ENCODE measurements around the gene IL6ST.
"Not testable (repeated sequence)": the region's sequence is repeated elsewhere in the genome, so short reads cannot be mapped to it uniquely, and the experiment has no call there.

Gene IL6ST

GRCh38 chr5:55960779-55961178 is 34.0 kb downstream of the IL6ST start:
- no peak for DNase-seq

DNA sequence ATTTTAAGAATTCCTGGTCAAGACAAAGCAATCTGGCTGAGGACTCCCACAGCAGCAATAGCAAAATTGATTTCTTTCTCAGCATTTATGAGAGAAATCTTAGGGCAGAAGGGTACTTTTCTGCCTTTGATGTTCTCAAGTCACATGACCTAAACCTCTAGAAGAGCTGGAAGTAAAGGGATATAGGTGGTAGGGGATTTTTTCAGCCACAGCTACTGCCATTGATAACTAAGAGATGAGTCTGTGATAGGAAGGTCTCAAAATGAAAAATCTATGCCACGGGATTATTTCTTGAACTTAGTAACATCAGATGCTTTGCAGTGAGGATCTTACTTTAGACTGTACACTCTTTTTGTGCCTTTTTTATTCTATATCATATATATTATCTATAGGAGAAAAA is 35.6 kb downstream of the IL6ST start:
- no peak for DNase-seq

- DNase-seq, result not testable (repeated sequence)
Observed at GRCh38 chr5:55941154-55941553, 53.6 kb downstream of the IL6ST start.

DNA sequence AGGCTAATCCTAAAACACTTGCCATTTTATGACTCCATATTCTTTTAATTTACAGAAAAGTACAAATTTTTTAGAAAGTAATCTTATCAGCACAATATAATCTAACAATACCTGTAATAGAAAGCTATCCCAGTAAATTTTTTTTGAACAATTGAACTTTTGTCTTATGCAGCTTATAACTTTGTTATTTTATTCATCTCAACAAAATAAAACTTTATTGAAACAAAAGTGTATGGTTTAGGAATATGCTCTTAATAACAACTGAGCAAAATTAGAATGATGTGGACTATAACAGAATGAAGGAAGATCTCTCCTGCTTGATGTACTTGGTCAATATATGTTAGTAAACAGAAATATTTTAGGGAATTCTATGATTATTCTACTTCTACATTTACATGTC is 57.2 kb downstream of the IL6ST start:
- DNase-seq, result not testable (repeated sequence)

DNA sequence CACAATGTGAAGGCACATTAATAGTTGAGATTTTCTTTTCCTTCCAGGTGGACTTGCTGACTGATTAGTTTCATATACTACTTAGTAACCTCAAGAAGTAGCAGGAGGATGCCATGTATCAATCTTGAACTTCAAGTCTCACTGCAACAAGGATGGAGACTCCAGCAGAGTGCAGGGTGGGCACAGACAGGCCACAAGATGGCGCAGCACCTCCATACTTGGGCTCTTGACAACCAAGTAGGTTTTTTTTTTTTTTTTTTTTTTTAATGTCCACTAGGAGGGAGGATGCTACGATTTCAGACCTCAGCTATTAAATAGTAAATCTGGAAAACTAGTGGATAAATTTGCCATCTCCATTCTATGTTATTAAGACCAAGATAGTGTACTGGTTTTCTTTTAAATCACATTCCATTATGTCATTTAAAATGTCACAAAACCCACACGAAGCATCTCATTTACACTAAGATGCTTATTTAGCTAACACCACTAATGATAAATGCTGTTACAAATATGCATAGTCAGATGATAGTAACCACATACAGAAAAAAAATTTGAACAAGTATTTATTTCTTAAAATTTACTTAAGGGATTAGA is 58.6 kb downstream of the IL6ST start:
- DNase-seq, result peak; percentile 84

GRCh38 chr5:55935371-55935770 is 59.4 kb downstream of the IL6ST start:
- no peak for DNase-seq

DNA sequence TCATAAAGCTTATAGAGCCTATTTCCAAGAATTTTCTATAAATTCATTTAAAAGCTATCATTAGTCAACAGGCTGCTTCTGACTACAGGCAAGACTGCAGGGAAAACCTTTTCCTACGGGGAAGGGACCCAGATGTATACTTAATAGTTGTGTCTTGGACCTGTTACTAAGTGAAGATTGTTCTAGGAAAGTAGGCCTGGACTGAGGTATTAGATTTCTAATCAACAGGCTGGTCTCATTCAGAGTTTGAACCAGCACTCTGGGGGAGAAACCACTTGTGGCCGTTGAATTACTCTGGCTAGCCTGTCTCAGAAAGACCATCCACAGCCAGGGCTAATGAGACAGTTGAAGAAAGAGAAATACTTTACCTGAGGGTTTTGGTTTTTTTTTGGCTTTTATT is 60.0 kb downstream of the IL6ST start:
- DNase-seq, result no peak

- no peak for DNase-seq
Observed at GRCh38 chr5:55934115-55934613, 60.6 kb downstream of the IL6ST start.

DNA sequence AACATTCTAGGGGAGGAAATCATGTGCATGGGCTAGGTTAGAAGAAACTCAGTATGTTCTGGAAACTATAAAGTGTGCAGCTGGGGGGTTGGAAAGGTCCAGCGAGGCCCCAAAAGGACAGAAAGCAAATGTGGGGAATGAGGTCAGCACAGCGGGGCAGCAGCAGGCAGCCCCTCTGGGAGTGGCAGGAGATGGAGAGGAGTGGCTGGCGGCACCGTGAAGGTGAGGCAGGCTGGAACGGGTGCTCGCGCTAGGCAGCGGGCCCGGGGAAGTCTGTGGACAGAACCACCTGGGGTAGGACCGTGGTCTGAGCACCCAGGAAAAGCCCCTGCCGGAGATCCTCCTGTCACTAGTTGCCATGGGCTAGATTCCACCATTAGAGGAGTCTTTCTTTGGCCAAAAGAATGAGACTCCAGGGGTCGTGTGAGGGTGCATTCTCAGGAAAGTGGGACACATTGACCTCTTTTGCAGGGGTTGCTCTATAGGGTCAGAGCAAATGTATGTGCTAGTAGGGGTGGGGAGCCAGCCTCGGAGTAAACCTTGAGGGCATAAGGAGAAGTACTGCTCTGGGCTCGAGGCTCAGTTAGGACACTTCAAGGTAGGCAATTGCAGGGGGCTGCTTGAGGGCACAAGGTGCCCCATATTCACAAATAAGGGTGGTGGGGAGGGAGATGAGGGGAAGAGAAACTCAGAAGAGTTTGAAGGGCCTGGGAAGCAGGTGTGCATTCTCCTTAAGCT is 61.2 kb downstream of the IL6ST start:
- DNase-seq, result no peak

- no peak for DNase-seq
Observed at GRCh38 chr5:55932700-55933099, 62.1 kb downstream of the IL6ST start.

- no peak for DNase-seq
Observed at GRCh38 chr5:55929020-55929799, 65.6 kb downstream of the IL6ST start.

DNA sequence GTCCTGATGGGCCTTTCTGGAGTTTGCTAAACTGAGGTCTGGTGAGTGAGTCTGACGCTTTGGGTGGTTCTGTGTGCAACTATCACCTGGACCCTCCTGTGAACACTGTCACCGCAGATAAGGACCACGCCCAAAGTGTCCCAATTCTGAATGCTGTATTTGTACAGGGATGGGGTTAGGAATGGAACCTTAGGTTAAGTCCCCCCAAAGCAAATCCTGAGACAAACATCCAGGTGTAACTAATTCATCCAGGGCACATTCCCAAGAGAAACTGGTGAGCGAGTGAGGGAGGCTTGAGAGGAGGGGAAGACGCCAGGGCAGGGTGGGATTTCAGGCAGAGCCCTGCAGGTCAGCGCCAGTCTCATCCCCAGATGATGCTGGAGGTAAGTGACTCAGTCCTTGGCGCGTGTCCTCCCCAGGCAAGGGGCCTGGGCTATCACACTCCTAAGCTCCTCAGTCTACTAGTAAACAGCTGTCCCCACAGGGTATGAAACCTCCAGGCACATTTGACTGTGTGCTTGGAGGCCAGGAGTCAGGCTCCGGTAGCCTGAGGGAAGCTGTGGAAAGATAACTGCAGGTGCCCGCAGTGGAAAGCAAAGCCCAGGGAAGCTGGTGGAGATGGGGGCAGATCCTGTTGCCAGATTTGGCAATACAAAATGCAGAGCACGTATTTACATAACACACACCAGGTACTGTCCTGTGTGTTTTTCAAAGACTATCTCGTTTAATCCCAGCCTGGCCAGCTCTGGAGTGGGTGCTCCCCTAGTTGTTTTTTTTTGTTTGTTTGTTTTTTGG is 66.7 kb downstream of the IL6ST start:
- no peak for DNase-seq

- DNase-seq, result no peak
Observed at GRCh38 chr5:55926476-55926875, 68.3 kb downstream of the IL6ST start.

DNA sequence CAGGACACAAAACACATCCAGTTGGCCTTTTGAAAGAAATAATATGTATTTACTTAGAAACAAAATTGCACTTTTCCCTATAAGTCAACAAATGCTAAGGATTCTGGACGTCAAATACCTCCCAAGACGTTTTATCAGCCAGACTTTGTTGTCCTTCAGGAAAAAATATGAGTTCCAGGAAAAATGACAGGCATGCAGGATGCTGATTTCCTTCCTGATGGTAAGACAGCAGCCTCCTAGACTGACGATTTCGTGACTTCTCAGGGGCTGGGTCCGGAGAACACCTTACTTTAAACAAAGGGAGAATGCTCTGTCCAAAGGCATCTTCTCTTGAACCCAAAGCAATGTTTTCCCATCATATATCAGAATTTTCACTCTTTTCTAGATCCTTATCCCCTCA is 69.1 kb downstream of the IL6ST start:
- DNase-seq, result no peak

DNA sequence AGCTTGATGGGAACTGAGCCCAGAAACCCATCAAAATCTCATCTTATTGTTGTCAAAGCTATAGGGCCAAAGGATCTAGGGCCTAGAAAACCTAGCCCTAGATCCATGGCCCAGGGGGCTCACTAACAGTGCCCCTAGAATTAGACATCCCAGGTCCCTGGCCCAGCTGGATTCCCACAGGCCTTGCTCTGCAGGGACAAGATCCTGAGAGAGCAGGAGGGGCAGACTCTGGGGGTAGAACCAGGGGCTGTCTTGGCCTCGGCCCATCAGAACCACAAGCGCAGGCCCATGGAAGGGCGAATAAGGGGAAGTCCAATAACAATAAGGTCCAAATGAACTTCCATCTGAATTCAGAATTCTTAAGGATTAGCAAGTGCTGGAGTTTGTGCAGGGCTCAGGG is 69.6 kb downstream of the IL6ST start:
- no peak for DNase-seq

- DNase-seq, result no peak
Observed at GRCh38 chr5:55924744-55925143, 70.0 kb downstream of the IL6ST start.

DNA sequence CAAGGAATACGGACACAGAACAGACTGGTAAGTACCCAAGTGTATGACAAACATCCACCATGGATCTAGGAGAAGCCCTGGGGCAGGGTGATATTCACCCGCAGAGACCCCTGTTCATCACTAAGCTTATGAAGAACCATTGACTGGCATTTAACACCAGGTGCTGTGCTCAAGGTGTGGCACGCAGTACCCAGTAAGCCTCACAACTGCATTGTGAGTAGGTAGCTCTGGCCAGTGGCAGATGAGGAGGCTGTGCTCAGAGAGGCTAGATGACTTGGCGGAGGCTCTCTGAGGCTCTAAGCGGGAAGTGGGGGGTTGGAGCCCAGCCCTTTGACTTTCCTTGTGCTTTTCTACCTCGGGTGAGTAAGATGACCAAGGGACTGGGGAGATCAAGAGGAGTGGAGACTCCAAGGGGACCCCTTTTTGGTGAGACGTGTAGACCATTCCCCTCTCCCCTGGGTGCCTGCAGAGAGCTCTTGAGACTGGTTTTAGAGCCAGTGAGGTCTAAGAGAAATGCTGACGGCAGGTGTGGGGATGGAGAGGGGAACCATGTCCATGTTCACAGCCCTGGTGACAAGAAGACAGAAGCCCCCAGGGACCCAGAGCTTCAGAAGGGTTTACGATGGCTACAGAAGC is 70.8 kb downstream of the IL6ST start:
- DNase-seq, result no peak

GRCh38 chr5:55923177-55923771 is 71.5 kb downstream of the IL6ST start:
- no peak for DNase-seq

DNA sequence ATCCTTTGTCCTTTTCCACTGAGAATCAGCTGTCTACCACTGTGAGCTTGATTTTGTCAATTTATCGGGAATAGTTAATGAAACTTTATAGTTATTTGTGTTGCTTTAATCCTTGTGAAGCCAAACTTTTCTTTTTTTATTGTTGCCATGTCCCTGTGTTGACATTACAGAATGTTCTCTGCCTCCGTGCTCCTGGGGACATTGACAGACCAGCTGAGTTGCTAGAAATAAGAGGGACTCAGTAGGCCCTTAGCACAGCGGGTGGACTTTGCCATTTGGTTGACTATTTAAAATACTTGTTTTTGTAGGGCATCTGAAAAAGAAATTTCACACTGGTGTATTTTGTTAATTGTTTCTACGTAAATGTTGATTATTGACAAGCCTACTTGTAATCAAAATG is 73.1 kb downstream of the IL6ST start:
- no peak for DNase-seq

DNA sequence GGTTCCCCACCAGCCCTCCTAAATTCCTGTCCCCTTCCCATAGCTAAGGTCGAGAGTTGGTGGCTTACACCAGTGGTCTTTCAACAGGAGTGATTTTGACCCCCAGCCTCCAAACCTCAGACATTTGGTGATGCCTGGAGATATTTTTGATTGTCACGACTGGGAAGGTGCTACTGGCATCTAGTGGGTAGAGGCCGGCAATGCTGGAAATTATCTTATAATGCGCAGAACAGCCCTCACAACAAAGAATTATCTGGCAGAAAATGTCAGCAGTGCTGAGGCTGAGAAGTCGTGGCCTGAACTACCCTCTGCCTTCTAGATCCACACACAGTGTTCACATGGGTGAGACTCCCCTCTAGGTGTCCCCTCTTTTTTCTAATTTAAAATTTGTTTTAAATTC is 74.0 kb downstream of the IL6ST start:
- DNase-seq, result no peak

DNA sequence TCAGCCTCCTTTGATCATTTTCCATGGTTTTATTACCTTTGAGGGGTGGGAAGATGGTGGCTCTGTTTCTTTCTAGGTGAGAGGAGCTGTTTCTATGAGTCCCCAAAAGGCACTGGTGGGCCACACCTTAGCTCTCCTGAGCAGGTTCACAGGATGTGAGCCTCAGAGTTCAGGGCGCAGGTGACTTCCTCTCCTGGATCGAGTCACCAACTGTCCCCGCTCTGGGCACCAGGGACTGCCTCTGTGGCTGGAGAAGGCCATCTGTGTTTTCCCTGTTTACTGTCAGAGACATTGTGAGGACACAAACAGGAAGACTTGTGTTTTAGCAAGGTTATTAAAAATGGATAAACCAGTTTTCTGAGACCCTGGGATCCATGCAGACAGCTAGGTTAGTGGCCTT is 75.1 kb downstream of the IL6ST start:
- no peak for DNase-seq
